HCT116 (cell line): Measurements from ENCODE around the gene LRRFIP1. TPM values are rescaled to one million over a fixed set of nuclear protein-coding genes. Genes with fewer than 3 reads are reported as not detected.

Experiments used
- ATAC-seq: fragments of 200-7000 bp; cut with Tn5 transposase; 2 replicates; pipeline ENCODE4 v1.9.1; 2020; ENCODE audit warnings: mild to moderate bottlenecking, moderate library complexity
- BruUV-seq: library from RNA; stranded (reverse); fragments of 400-500 nt; replicated peaks from 2 replicates; lab custom pipeline; 2021; lab: Mats Ljungman, UMichigan
- CTCF ChIA-PET: fragments of 300-600 bp; sonication (Branson Sonifier 250); formaldehyde crosslinking; loops from one replicate; lab custom pipeline; 2021; ENCODE audit warnings: antibody characterized with exemption; lab: Charles Lee
- POLR2A ChIA-PET: fragments of 300-600, 350-600 bp; sonication (Branson Sonifier 250); formaldehyde crosslinking; loops from one replicate; lab custom pipeline; 2021; ENCODE audit warnings: antibody characterized with exemption; lab: Charles Lee
- RAD21 ChIA-PET, 2 experiments: fragments of 300-600 bp; sonication (Branson Sonifier 250); formaldehyde crosslinking; loops; one replicate each; lab custom pipeline; 2023; ENCODE audit warnings: low total read pairs in 2 of 2; ENCODE audit not compliant: uncharacterized antibody in 2 of 2, unreplicated experiment in 2 of 2, low non-redundant PET in 1 of 2; lab: Charles Lee
- DNase-seq: peaks from one replicate; pipeline ENCODE4 v3.0.0-alpha.2; 2010; ENCODE audit warnings: low read depth, low spot score
- H2AFZ ChIP-seq: fragments of 200-600 bp; shearing (Covaris generic), sonication (generic); 2 replicates; pipeline ENCODE4 v1.6.1; 2017; ENCODE audit warnings: low read depth, mixed run types, mixed read lengths, antibody characterized with exemption, low read length; ENCODE audit not compliant: poor library complexity, severe bottlenecking
- H3K27ac ChIP-seq: 2 replicates; pipeline ENCODE4 v1.5.1; 2012; ENCODE audit warnings: low read depth, low read length
- H3K27me3 ChIP-seq: fragments of 200-600 bp; sonication (generic); 2 replicates; pipeline ENCODE4 v1.6.1; 2016; ENCODE audit warnings: mixed run types, low read length, mixed read lengths; ENCODE audit not compliant: insufficient read depth
- H3K36me3 ChIP-seq, 2 experiments: fragments of 200-500 bp in 1 of 2; fragments of 200-600 bp in 1 of 2; sonication (Bioruptor generic) in 1 of 2; sonication (generic) in 1 of 2; 2 replicates each; pipeline versions ENCODE4 v1.5.1 to v1.6.1; 2014 to 2016; ENCODE audit warnings: low read length in 2 of 2, inconsistent platforms in 1 of 2, mixed read lengths in 1 of 2, mixed run types in 1 of 2; ENCODE audit not compliant: insufficient read depth in 2 of 2, control insufficient read depth in 1 of 2
- H3K4me1 ChIP-seq, 2 experiments: fragments of 200-600 bp in 1 of 2; sonication (generic) in 1 of 2; 2 replicates each; pipeline versions ENCODE4 v1.5.1 to v1.6.1; 2012 to 2017; ENCODE audit warnings: low read length in 2 of 2, inconsistent platforms in 1 of 2, mild to moderate bottlenecking in 1 of 2, mixed read lengths in 1 of 2, mixed run types in 1 of 2, moderate library complexity in 1 of 2; ENCODE audit not compliant: insufficient read depth in 2 of 2, control insufficient read depth in 1 of 2
- H3K4me2 ChIP-seq: fragments of 200-600 bp; sonication (generic); 2 replicates; pipeline ENCODE4 v1.6.1; 2017; ENCODE audit warnings: mixed run types, low read length, mixed read lengths
- H3K4me3 ChIP-seq, 2 experiments: fragments of 200-600 bp in 1 of 2; sonication (generic) in 1 of 2; replicated peaks in 1 of 2; 2 replicates each; pipeline ENCODE4 v1.5.1; 2011 to 2016; ENCODE audit warnings: low read length in 2 of 2, control low read depth in 1 of 2, low read depth in 1 of 2, mild to moderate bottlenecking in 1 of 2, mixed read lengths in 1 of 2, mixed run types in 1 of 2
- H3K79me2 ChIP-seq: fragments of 200-600 bp; sonication (generic); 2 replicates; pipeline ENCODE4 v1.6.1; 2017; ENCODE audit warnings: mild to moderate bottlenecking, mixed run types, low read length, moderate library complexity, mixed read lengths; ENCODE audit not compliant: insufficient read depth
- H3K9ac ChIP-seq: fragments of 200-600 bp; sonication (generic); 2 replicates; pipeline ENCODE4 v1.6.1; 2016; ENCODE audit warnings: low read length, mixed read lengths
- H3K9me2 ChIP-seq: fragments of 200-600 bp; sonication (generic), shearing (Covaris generic); 2 replicates; pipeline ENCODE4 v1.6.1; 2017; ENCODE audit warnings: mixed run types, mild to moderate bottlenecking, moderate library complexity; ENCODE audit not compliant: insufficient read depth
- H3K9me3 ChIP-seq, 2 experiments: fragments of 200-500 bp in 1 of 2; fragments of 200-600 bp in 1 of 2; sonication (Bioruptor generic) in 1 of 2; sonication (generic) in 1 of 2; 2 replicates each; pipeline ENCODE4 v1.6.1; 2014 to 2017; ENCODE audit warnings: low read length in 2 of 2, mixed read lengths in 2 of 2, inconsistent platforms in 1 of 2, low read depth in 1 of 2, mild to moderate bottlenecking in 1 of 2, mixed run types in 1 of 2, moderate library complexity in 1 of 2; ENCODE audit not compliant: control insufficient read depth in 1 of 2, insufficient read depth in 1 of 2
- H4K20me1 ChIP-seq: fragments of 200-600 bp; sonication (generic), shearing (Covaris generic); 2 replicates; pipeline ENCODE4 v1.6.1; 2017; ENCODE audit warnings: mixed run types, mild to moderate bottlenecking, moderate library complexity; ENCODE audit not compliant: insufficient read depth
- ATF3 ChIP-seq: IDR thresholded peaks from 2 replicates; pipeline ENCODE4 v1.6.1; 2012
- CBX3 ChIP-seq: IDR thresholded peaks from 2 replicates; pipeline ENCODE4 v1.6.1; 2012; ENCODE audit warnings: low read depth
- CEBPB ChIP-seq: IDR thresholded peaks from 2 replicates; pipeline ENCODE4 v1.6.1; 2012; ENCODE audit warnings: low read depth
- CTCF ChIP-seq, 3 experiments: fragments of 200-600 bp in 1 of 3; sonication (generic) in 1 of 3; IDR thresholded peaks in 2 of 3; conservative IDR thresholded peaks in 1 of 3; 2 replicates each; pipeline ENCODE4 v1.5.1; 2012 to 2017; ENCODE audit warnings: low read depth in 2 of 3, low read length in 2 of 3, antibody characterized with exemption in 1 of 3, borderline replicate concordance in 1 of 3, control low read depth in 1 of 3, mild to moderate bottlenecking in 1 of 3, mixed read lengths in 1 of 3, mixed run types in 1 of 3, moderate library complexity in 1 of 3; ENCODE audit not compliant: insufficient read depth in 1 of 3
- ELF1 ChIP-seq: IDR thresholded peaks from 2 replicates; pipeline ENCODE4 v1.6.1; 2012; ENCODE audit warnings: low read depth, borderline replicate concordance
- EZH2 ChIP-seq: fragments of 200-600 bp; sonication (generic); IDR thresholded peaks from 2 replicates; pipeline ENCODE4 v1.6.1; 2017; ENCODE audit warnings: antibody characterized with exemption, mixed run types
- EZH2phosphoT487 ChIP-seq: fragments of 200-600 bp; IDR thresholded peaks from 2 replicates; pipeline ENCODE4 v1.6.1; 2018; ENCODE audit warnings: antibody characterized with exemption, borderline replicate concordance
- JUND ChIP-seq: IDR thresholded peaks from 2 replicates; pipeline ENCODE4 v1.6.1; 2012
- POLR2A ChIP-seq: IDR thresholded peaks from 2 replicates; pipeline ENCODE4 v1.7.0; 2011; ENCODE audit warnings: borderline replicate concordance; ENCODE audit not compliant: insufficient read depth, insufficient read length; ENCODE audit errors: extremely low read depth
- POLR2AphosphoS5 ChIP-seq: IDR thresholded peaks from 2 replicates; pipeline ENCODE4 v1.6.1; 2011; ENCODE audit warnings: mild to moderate bottlenecking, low read depth, low read length, moderate library complexity
- RAD21 ChIP-seq: IDR thresholded peaks from 2 replicates; pipeline ENCODE4 v1.6.1; 2012; ENCODE audit warnings: low read depth, mild to moderate bottlenecking
- REST ChIP-seq: IDR thresholded peaks from 2 replicates; pipeline ENCODE4 v1.6.1; 2012; ENCODE audit warnings: low read depth
- SIN3A ChIP-seq: IDR thresholded peaks from 2 replicates; pipeline ENCODE4 v1.6.1; 2012; ENCODE audit warnings: low read depth
- SP1 ChIP-seq: IDR thresholded peaks from 2 replicates; pipeline ENCODE4 v1.6.1; 2012; ENCODE audit warnings: low read depth
- SRF ChIP-seq: IDR thresholded peaks from 2 replicates; pipeline ENCODE4 v1.6.1; 2012; ENCODE audit warnings: low read depth
- TCF7L2 ChIP-seq: IDR thresholded peaks from 2 replicates; pipeline ENCODE4 v1.7.0; 2011; ENCODE audit warnings: borderline replicate concordance, inconsistent platforms; ENCODE audit not compliant: insufficient read depth, insufficient read length; ENCODE audit errors: extremely low read depth
- YY1 ChIP-seq: IDR thresholded peaks from 2 replicates; pipeline ENCODE4 v1.6.1; 2011; ENCODE audit warnings: low read length, low read depth, moderate library complexity, mild to moderate bottlenecking; ENCODE audit not compliant: insufficient replicate concordance; ENCODE audit errors: extremely low read depth
- ZBTB33 ChIP-seq: IDR thresholded peaks from 2 replicates; pipeline ENCODE4 v1.6.1; 2011; ENCODE audit warnings: mild to moderate bottlenecking, low read length, moderate library complexity; ENCODE audit not compliant: insufficient replicate concordance; ENCODE audit errors: extremely low read depth
- intact Hi-C: fragments of 100-400 bp; cut with micrococcal nuclease; formaldehyde crosslinking; loops from 2 replicates; pipeline ENCODE4 v1.10.0; 2022
- total RNA-seq: library from RNA; stranded (reverse); gene quantifications from one replicate; pipeline ENCODE4 v1.2.1, GENCODE V29; 2021; ENCODE audit not compliant: unreplicated experiment

LRRFIP1 gene
- total RNA-seq, 1 experiment from 2014 or later, result 76.9 TPM

- POLR2A ChIA-PET, result no interaction called here
- CTCF ChIA-PET, result no interaction called here
- Histone ChIP-seq H3K4me3 (no peak overlapping the region), H3K79me2 (peaks cover 14% of the 10 kb centered on the region), H3K9me3 (no peaks in the 10 kb centered on the region), H2AFZ (no peak overlapping the region), H3K4me1 (peaks cover 13 to 33% of the 10 kb centered on the region in 2 experiments; a peak in 3 of 4 replicates), H3K36me3 (no peaks in the 10 kb centered on the region), H3K27me3 (no peaks in the 10 kb centered on the region), H3K9me2 (no peaks in the 10 kb centered on the region), H3K4me2 (no peak overlapping the region), H3K27ac (no peak overlapping the region), H4K20me1 (no peaks in the 10 kb centered on the region), H3K9ac (no peak overlapping the region)
- RAD21 ChIA-PET, result no interaction called here
- ATAC-seq, result no peak
- DNase-seq, result no peak
- intact Hi-C loops, result no loop called here
- BruUV-seq, result no TSS peak
- no peak for TF ChIP-seq ATF3
- no peak for TF ChIP-seq SIN3A
- no peak for TF ChIP-seq CBX3
- no peak for TF ChIP-seq CEBPB
- no peak for TF ChIP-seq TCF7L2
- TF ChIP-seq POLR2AphosphoS5, result no peak
- TF ChIP-seq RAD21, result no peak
- TF ChIP-seq ZBTB33, result no peak
- no peak for TF ChIP-seq EZH2
- no peak for TF ChIP-seq SP1
- TF ChIP-seq CTCF (IDR thresholded peaks at IDR 0.05 in 2 of 3, conservative IDR thresholded peaks at IDR 0.05 in 1 of 3; ENCODE audit: borderline replicate concordance in 1 of 3, insufficient read depth in 1 of 3, low read depth in 2 of 3, low read length in 2 of 3), result no peak
- TF ChIP-seq POLR2A, result no peak
- no peak for TF ChIP-seq YY1
- TF ChIP-seq ELF1, result no peak
- TF ChIP-seq JUND, result no peak
- TF ChIP-seq SRF, result no peak
- TF ChIP-seq EZH2phosphoT487, result no peak
- TF ChIP-seq REST, result no peak
Measured at GRCh38 chr2:237593036-237593435, 34.4 kb upstream of the LRRFIP1 start.
